Erythroblast (primary cell): ENCODE results near the gene LSAMP.

Source experiments
- GATA1 ChIP-seq: IDR thresholded peaks from 2 replicates; pipeline ENCODE4 v1.6.1; 2011; ENCODE audit warnings: low read depth, mild to moderate bottlenecking, control low read depth, low read length, moderate library complexity
- POLR2A ChIP-seq: IDR thresholded peaks from 2 replicates; pipeline ENCODE4 v1.6.1; 2011; ENCODE audit warnings: mild to moderate bottlenecking, low read length

DNA sequence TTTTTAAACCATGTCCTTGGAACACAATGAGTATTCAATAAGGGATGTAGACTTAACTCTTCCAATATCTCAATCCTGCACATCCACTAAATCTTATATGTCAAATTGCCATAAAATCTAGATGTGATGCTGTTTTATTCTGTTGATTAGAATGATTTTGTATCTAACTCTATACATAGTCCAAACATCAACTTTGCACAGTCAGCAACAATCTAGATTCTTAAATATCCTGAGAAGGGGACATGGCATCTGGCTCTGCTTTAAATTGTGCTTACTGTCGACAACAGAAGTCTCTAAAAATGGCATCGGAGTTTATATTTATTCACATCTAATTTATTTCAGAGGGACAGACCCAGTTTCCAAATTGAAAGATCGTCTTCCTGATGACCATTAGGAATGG is 545.8 kb downstream of the LSAMP start:
- TF ChIP-seq POLR2A, result no peak
- TF ChIP-seq GATA1, result no peak
